Upper lobe of left lung (tissue), 6 donors: ENCODE data around the gene PRMT2. TPM values are rescaled to one million over a fixed set of nuclear protein-coding genes. Genes with fewer than 3 reads are reported as not detected.

ENCODE experiments used
- ATAC-seq, 2 donors: fragments of 200-7000 bp; cut with Tn5 transposase; one replicate each; pipeline ENCODE4 v1.9.1; 2022; ENCODE audit warnings: mild to moderate bottlenecking in 2 of 2, moderate library complexity in 2 of 2; ENCODE audit not compliant: low FRiP score in 2 of 2
- DNase-seq, 2 donors: peaks; one replicate each; pipeline ENCODE4 v3.0.0-alpha.2; 2019 to 2020
- H3K27ac ChIP-seq, 4 donors: fragments of 200-600 bp; sonication (generic); one replicate each; pipeline ENCODE4 v1.5.1; 2016 to 2019
- H3K27me3 ChIP-seq, 4 donors: fragments of 200-600 bp; sonication (generic); one replicate each; pipeline ENCODE4 v1.5.1; 2017 to 2019
- H3K36me3 ChIP-seq, 4 donors: fragments of 200-600 bp; sonication (generic); one replicate each; pipeline ENCODE4 v1.5.1; 2016 to 2019
- H3K4me1 ChIP-seq, 4 donors: fragments of 200-600 bp; sonication (generic); one replicate each; pipeline ENCODE4 v1.5.1; 2018 to 2019
- H3K4me3 ChIP-seq, 4 donors: fragments of 200-600 bp; sonication (generic); one replicate each; pipeline ENCODE4 v1.5.1; 2017 to 2019; ENCODE audit warnings: mild to moderate bottlenecking in 2 of 4, moderate library complexity in 1 of 4
- H3K9me3 ChIP-seq, 4 donors: fragments of 200-600 bp; sonication (generic); one replicate each; pipeline ENCODE4 v1.5.1; 2018 to 2019
- EP300 ChIP-seq, 4 donors: sonication (generic); formaldehyde crosslinking; IDR thresholded peaks; one replicate each; pipeline ENCODE4 v1.5.1; 2017; ENCODE audit warnings: antibody characterized with exemption in 4 of 4, control low read depth in 2 of 4
- POLR2A ChIP-seq, 4 donors: fragments of 450-650 bp; IDR thresholded peaks; one replicate each; pipeline ENCODE4 v1.5.1; 2016 to 2017; ENCODE audit warnings: antibody characterized with exemption in 4 of 4, mild to moderate bottlenecking in 2 of 4
- POLR2AphosphoS5 ChIP-seq, 2 donors: sonication (generic); formaldehyde crosslinking; IDR thresholded peaks; one replicate each; pipeline ENCODE4 v1.5.1; 2017; ENCODE audit warnings: antibody characterized with exemption in 2 of 2
- WGBS, 2 donors: methylation state at CpG; one replicate each; pipeline ENCODE4 v1.1.5; 2017 to 2018; 5-methylcytosine and 5-hydroxymethylcytosine counted together
- total RNA-seq, 6 donors: library from RNA; depleted of rRNA in 4 of 6; stranded (reverse); fragments of >200 nt in 4 of 6; gene quantifications; one replicate each; pipeline versions ENCODE4 v1.1.0 to v1.2.1, GENCODE V29; 2016 to 2021
- TF ChIP-seq, protein P1 (sequence below), 6 experiments: fragments of 450-650 bp in 4 of 6; fragments of 200-600 bp in 2 of 6; sonication (generic) in 2 of 6; IDR thresholded peaks; one replicate each; pipeline ENCODE4 v1.5.1; 2016 to 2019; ENCODE audit warnings: antibody characterized with exemption in 6 of 6
- donor health status: DM: no; HTN: no; CAD: no; lungs with moderate emphysema.
- donor health status: DM: no; HTN: yes; CAD: no; lungs with severe emphysema.

Gene PRMT2
- total RNA-seq, 6 donors from 2014 or later: 91.6 to 152 (median 115) TPM

DNA sequence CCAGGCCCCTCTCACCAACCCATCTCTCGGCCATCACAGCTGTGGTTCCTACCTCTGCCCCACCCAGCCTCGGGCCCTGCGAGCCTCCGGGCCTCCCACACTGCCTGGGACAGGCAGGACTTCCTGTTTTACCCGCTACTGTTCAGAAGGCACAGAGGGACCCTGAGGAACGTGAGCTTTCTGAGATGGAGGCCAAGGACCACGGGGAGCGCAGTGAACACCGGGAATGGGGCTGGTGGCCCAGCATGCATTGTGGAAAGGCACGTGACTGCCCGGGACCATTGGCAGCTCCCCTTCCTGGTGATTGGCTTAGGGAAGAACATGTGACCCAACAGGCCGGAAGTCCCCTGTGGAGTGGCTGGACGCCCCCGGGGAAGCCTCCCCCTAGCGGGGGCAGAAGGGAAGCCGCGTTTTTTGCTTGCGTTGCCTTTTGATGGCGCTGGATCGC, 37.6 kb upstream of the PRMT2 start:
- TF ChIP-seq, protein P1, sequence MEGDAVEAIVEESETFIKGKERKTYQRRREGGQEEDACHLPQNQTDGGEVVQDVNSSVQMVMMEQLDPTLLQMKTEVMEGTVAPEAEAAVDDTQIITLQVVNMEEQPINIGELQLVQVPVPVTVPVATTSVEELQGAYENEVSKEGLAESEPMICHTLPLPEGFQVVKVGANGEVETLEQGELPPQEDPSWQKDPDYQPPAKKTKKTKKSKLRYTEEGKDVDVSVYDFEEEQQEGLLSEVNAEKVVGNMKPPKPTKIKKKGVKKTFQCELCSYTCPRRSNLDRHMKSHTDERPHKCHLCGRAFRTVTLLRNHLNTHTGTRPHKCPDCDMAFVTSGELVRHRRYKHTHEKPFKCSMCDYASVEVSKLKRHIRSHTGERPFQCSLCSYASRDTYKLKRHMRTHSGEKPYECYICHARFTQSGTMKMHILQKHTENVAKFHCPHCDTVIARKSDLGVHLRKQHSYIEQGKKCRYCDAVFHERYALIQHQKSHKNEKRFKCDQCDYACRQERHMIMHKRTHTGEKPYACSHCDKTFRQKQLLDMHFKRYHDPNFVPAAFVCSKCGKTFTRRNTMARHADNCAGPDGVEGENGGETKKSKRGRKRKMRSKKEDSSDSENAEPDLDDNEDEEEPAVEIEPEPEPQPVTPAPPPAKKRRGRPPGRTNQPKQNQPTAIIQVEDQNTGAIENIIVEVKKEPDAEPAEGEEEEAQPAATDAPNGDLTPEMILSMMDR (IDR thresholded peaks at IDR 0.05): no peak
- TF ChIP-seq POLR2A (IDR thresholded peaks at IDR 0.05): no peak
- TF ChIP-seq POLR2AphosphoS5 (IDR thresholded peaks at IDR 0.05): no peak
- TF ChIP-seq EP300 (IDR thresholded peaks at IDR 0.05): no peak
- ATAC-seq (no peak), DNase-seq (peak in 1 of 2 donors; percentile 66)
- 90 to 91% methylated on average over 19 to 20 of the region's 20 CpGs for WGBS, 2 donors
- Histone ChIP-seq H3K4me3 (no peak overlapping the region), H3K4me1 (peaks cover 5 to 9% (median 6%) of the 10 kb centered on the region in 4 donors), H3K27ac (no peak overlapping the region), H3K36me3 (no peaks in the 10 kb centered on the region), H3K9me3 (peaks cover 0 to 14% (median 11%) of the 10 kb centered on the region in 4 donors), H3K27me3 (no peaks in the 10 kb centered on the region)

DNA sequence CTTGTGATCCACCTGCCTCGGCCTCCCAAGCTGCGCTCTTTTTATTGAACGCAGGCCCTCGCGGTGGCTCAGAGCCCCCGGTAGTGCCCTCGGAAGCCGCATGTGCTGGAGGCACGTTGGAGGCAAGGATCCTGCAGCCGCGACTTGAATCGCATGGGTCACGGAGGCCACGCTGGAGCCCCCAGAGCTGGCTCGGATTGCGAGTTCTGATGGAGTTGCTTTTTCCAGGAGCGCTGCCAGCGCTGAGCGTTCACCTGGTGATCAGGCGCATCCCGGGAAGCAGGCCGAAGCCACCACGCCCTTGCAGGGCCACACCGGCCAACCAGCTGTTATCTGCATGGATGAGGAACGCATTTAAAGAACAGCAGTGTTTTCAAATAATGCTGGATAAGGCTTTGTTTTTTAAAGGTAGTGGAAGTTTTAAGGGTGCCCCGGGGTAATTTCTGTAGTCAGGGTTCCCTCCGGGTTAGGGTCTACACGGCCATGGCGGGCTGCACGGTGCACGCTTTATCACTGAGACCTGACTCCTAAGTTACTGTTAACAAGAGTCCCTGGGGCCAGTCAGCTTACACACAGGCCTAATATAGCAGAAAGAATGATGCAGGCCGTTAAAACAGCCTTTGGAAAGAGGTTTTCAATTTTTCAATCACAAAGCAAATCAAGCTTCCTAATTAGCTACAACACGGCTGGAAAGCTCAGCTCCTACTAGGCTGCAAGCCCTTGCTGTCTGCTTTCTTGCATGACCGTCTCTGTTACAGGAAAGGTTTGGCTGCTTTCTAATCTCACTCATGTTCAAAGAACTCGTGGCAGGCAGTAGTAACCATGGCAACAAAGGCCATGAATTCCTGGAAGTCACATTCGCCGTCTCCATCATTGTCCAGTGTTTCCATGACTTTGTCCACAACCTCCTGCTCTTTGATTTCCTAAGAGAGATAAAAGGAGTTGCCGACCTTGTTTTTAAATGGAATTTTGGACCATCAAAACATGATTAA, 36.6 kb upstream of the PRMT2 start:
- TF ChIP-seq, protein P1 (IDR thresholded peaks at IDR 0.05): no peak
- TF ChIP-seq POLR2A (IDR thresholded peaks at IDR 0.05): no peak
- TF ChIP-seq POLR2AphosphoS5 (IDR thresholded peaks at IDR 0.05): no peak
- no peak for TF ChIP-seq EP300 (IDR thresholded peaks at IDR 0.05)
- Histone ChIP-seq H3K36me3 (no peaks in the 10 kb centered on the region), H3K4me3 (no peak overlapping the region), H3K27ac (no peak overlapping the region), H3K9me3 (peaks cover 0 to 11% (median 9%) of the 10 kb centered on the region in 4 donors), H3K4me1 (peaks cover 5 to 9% (median 6%) of the 10 kb centered on the region in 4 donors), H3K27me3 (no peaks in the 10 kb centered on the region)
- ATAC-seq (peak in 1 of 2 donors; percentile 57), DNase-seq (peak in 1 of 2 donors; percentile 61)
- 64 to 81% methylated on average over 23 to 38 of the region's 38 CpGs for WGBS, 2 donors

DNA sequence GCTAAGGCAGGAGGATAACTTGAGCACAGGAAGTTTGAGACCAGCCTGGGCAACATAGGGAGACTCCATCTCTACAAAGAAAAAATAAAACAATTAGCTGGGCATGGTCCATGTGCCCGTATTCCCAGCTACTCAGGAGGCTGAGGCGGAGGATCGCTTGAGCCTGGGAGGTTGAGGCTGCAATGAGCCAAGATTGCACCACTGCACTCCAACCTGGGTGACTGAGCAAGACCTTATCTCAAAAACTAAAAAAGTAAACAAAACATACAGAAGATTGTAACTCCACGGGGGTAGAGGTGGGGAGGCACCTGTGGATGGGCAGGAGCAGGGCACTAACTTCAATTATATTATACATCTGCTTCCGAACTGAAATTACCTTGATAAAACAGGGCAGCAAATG, 35.2 kb upstream of the PRMT2 start:
- no peak for ATAC-seq
- TF ChIP-seq POLR2AphosphoS5 (IDR thresholded peaks at IDR 0.05) (no peak), EP300 (IDR thresholded peaks at IDR 0.05) (no peak), POLR2A (IDR thresholded peaks at IDR 0.05) (no peak)
- TF ChIP-seq, protein P1 (IDR thresholded peaks at IDR 0.05): no peak
- no peaks in the 10 kb centered on the region for H3K9me3 ChIP-seq
- H3K4me1 ChIP-seq: peaks cover 5 to 14% (median 11%) of the 10 kb centered on the region in 4 donors
- H3K27me3 ChIP-seq: no peaks in the 10 kb centered on the region
- H3K27ac ChIP-seq: no peak overlapping the region
- H3K36me3 ChIP-seq: no peaks in the 10 kb centered on the region
- H3K4me3 ChIP-seq: no peak overlapping the region
- 70 to 76% methylated on average over 5 of the region's 5 CpGs for WGBS, 2 donors
- no peak for DNase-seq

DNA sequence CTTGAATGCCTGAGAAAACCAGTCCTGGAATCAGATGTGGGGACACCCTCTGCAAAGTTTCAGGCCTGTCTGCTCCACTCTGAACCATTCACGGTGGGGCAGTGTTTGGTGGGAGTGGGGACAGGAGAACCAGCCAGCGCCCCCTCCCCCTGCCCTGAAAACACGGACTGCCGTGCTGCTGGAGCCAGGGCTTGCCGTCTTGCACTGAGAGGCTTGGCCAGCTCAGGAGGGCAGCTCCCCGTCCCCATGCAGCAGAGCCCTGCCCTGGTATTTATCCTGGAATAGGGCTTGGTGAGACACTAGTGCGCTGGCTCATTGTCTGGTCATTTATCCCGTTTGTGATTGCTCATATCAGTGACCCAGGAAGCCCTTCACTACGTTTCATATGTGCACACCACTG, 34.5 kb upstream of the PRMT2 start:
- WGBS, 2 donors: 75 to 86% methylated on average over 8 to 9 of the region's 9 CpGs
- no peaks in the 10 kb centered on the region for H3K27me3 ChIP-seq
- DNase-seq (no peak), ATAC-seq (no peak)
- no peaks in the 10 kb centered on the region for H3K9me3 ChIP-seq
- no peaks in the 10 kb centered on the region for H3K36me3 ChIP-seq
- H3K4me1 ChIP-seq: peaks cover 5 to 20% (median 16%) of the 10 kb centered on the region in 4 donors
- no peak overlapping the region for H3K4me3 ChIP-seq
- TF ChIP-seq POLR2A (IDR thresholded peaks at IDR 0.05) (no peak), POLR2AphosphoS5 (IDR thresholded peaks at IDR 0.05) (no peak), EP300 (IDR thresholded peaks at IDR 0.05) (no peak)
- TF ChIP-seq, protein P1 (IDR thresholded peaks at IDR 0.05): no peak
- no peak overlapping the region for H3K27ac ChIP-seq
